IPS DF 6.9 (cell line): Measurements from ENCODE around the gene MRPL11.

Source experiments
- DNase-seq: peaks from one replicate; pipeline ENCODE4 v3.0.0-alpha.2; 2013; ENCODE audit warnings: low read depth, low spot score
- H3K27ac ChIP-seq: one replicate; pipeline ENCODE4 v1.5.1; 2013; ENCODE audit warnings: low read length, control low read depth
- H3K27me3 ChIP-seq: 2 replicates; pipeline ENCODE4 v1.6.1; 2013; ENCODE audit warnings: mild to moderate bottlenecking, low read length; ENCODE audit not compliant: control insufficient read depth, insufficient read depth
- H3K36me3 ChIP-seq: 2 replicates; pipeline ENCODE4 v1.6.1; 2013; ENCODE audit warnings: low read length; ENCODE audit not compliant: control insufficient read depth, insufficient read depth
- H3K4me1 ChIP-seq: 2 replicates; pipeline ENCODE4 v1.6.1; 2013; ENCODE audit warnings: low read length; ENCODE audit not compliant: control insufficient read depth, insufficient read depth
- H3K4me3 ChIP-seq: 2 replicates; pipeline ENCODE4 v1.5.1; 2013; ENCODE audit warnings: mild to moderate bottlenecking, low read length
- H3K9me3 ChIP-seq: 2 replicates; pipeline ENCODE4 v1.6.1; 2013; ENCODE audit warnings: low read length, inconsistent platforms; ENCODE audit not compliant: control insufficient read depth, insufficient read depth
- WGBS: extraction: QIAGEN DNeasy Blood & Tissue Kit; methylation state at CpG from one replicate; pipeline ENCODE4 v1.1.7; 2013; ENCODE audit warnings: mixed read lengths, missing lambda C conversion rate; ENCODE audit not compliant: insufficient read length, insufficient coverage; 5-methylcytosine and 5-hydroxymethylcytosine counted together

The MRPL11 gene

DNA sequence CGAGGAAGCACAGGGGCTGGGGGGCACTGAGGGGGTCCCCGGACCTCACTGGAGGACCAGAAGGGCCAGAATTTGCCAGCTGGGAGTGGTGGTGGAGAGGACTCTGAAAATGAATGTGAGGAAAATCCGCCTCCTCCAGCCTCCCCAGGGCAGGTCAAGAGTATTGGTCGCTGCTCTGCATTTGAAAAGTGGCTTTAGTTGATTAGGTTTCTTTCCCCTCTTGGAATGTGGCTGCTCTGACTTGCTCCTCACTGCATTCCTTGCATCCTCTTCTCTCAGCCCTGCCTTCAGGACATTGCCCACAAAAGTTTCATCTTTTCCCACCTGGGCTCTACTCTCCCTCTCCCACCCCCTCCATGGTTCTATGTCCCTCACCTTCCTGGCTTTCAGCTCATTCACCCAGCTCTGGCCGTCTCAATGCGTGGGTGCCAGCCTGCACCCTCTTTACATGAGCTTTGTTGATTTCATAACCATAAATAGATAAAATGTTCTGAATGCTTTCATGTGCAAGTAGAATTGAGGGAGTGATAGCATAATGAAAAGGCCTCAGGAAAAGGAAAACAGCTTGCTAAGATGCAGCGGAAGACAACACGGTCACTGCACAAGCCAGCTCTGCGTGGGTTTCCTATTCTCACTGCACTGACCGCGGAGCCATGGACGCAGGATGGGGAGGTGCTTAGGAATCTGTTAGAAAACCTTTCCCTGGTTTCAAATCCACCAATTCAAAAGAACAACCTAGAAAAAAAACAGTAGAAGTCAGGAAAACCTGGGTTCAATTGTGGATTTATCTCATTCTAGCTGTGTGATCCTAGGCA lies 24.3 kb downstream of the MRPL11 start:
- Histone ChIP-seq H3K36me3 (no peaks in the 10 kb centered on the region), H3K4me1 (peaks cover 23% of the 10 kb centered on the region), H3K27ac (peak overlapping the region; percentile 39), H3K9me3 (no peaks in the 10 kb centered on the region), H3K27me3 (peaks cover 4% of the 10 kb centered on the region; the same call in 1 of the 2 replicates), H3K4me3 (no peak overlapping the region)
- no CpG with 5 or more reads among the region's 12 CpGs for WGBS
- no peak for DNase-seq

DNA sequence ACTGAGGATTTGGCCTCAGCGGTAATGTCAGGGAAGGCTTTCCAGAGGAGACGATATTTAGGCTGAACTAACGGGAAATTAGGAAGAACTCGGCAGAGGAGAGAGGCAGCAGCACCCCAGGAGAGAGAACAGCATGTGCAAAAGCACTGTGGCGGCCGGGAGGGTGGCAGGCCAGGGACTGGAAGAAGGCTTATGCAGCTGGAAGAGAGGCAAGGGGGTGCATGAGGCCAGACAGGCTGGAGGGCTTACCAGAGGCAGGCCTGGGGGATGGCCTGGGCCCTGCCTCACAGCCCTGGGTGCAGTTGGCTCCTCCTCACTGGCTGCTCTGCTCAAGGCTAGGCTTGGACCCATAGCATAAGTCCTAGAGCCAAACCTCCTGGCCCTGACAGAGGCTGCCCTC lies 25.5 kb downstream of the MRPL11 start:
- no peak overlapping the region for H3K27ac ChIP-seq
- no peaks in the 10 kb centered on the region for H3K27me3 ChIP-seq
- no peak for DNase-seq
- WGBS: no CpG with 5 or more reads among the region's 6 CpGs
- no peak overlapping the region for H3K4me3 ChIP-seq
- peaks cover 19% of the 10 kb centered on the region for H3K4me1 ChIP-seq
- no peaks in the 10 kb centered on the region for H3K36me3 ChIP-seq
- H3K9me3 ChIP-seq: no peaks in the 10 kb centered on the region

DNA sequence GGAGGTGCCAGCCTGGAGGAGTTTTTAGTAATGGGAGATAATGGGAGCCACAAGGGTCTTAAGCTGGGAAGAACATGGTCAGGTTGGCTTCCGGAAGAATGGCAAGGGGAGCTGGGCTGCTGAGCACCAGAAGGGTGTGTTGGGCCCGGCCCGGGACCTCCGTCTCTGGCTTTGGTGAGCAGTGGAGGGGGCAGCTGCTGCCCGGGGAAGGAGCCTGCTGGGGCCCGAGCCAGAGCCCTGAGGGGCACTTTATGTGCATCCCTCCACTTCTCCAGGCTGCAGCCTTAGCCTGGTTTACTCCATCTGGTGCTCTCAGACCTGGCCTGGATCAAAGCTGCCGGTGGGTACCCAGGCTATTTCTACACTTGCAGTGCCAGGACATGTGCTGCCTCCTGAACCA lies 26.5 kb downstream of the MRPL11 start:
- WGBS: no CpG with 5 or more reads among the region's 7 CpGs
- DNase-seq: no peak
- Histone ChIP-seq H3K4me1 (peaks cover 16% of the 10 kb centered on the region), H3K36me3 (no peaks in the 10 kb centered on the region), H3K4me3 (no peak overlapping the region), H3K27ac (no peak overlapping the region), H3K9me3 (no peaks in the 10 kb centered on the region), H3K27me3 (no peaks in the 10 kb centered on the region)

DNA sequence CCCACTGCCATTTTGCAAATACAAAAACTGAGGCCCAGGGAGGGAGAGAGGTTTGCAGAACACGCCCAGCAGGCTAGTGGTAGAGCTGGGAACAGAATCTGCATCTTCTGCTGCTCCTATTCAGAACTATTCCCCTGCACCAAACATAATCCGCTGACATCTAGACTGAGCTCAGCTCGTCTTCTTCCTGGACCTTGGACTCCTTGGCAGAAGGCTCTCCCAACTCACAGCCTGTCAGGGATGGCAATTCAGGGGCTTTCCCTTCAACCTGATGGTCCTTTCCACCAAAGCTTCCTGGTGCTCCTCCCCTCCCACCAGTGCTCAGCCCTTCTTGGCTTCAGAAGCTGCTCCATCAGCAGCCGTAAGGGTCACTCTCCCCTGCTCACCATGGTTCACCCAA lies 27.3 kb downstream of the MRPL11 start:
- no peak overlapping the region for H3K27ac ChIP-seq
- H3K4me3 ChIP-seq: no peak overlapping the region
- no peak for DNase-seq
- WGBS: no CpG with 5 or more reads among the region's 4 CpGs
- H3K9me3 ChIP-seq: no peaks in the 10 kb centered on the region
- H3K27me3 ChIP-seq: no peaks in the 10 kb centered on the region
- H3K4me1 ChIP-seq: peaks cover 16% of the 10 kb centered on the region
- H3K36me3 ChIP-seq: no peaks in the 10 kb centered on the region

DNA sequence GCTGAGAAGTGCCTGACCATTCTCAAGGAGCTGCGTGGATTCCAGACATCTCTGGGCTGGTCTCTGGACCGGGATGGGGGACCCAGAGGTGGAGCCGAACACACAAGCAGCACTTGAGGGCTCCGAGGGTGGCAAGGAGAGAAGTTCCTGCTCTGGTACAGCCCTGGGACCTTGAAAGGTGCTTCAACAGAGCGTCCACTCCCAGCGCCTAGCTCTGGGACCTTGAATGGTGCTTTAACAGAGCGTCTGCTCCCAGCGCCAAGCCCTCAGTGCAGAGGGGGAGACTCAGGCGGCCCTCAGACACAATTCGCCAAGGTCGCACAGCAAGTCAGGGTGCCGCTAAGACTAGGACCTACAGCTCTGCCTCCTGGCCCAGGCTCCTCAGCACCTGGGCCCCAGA lies 28.5 kb downstream of the MRPL11 start:
- Histone ChIP-seq H3K4me3 (no peak overlapping the region), H3K27me3 (no peaks in the 10 kb centered on the region), H3K9me3 (no peaks in the 10 kb centered on the region), H3K36me3 (no peaks in the 10 kb centered on the region), H3K27ac (no peak overlapping the region), H3K4me1 (peaks cover 16% of the 10 kb centered on the region)
- DNase-seq: no peak
- no CpG with 5 or more reads among the region's 12 CpGs for WGBS

DNA sequence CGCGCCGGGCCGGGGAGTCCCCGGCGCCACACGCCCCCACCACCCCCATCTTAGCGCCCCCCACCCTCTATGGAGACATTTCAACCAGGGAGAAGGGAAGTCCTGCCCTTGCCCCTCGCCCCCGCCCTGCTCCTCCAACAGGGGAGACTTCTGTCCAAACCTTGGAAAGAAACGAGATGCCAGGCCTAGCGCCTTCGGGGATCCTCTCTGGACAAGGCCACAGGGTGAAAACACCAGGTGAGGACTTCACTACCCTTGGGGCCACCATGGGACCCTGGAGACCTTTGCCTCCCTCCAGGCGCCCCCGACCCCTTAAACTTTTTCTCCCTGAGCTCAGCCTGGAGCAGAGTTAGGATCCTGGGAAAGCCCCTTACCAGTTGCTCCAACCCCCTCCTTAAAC lies 29.4 kb downstream of the MRPL11 start:
- DNase-seq: no peak
- Histone ChIP-seq H3K36me3 (no peaks in the 10 kb centered on the region), H3K27ac (no peak overlapping the region), H3K27me3 (no peaks in the 10 kb centered on the region), H3K9me3 (no peaks in the 10 kb centered on the region), H3K4me1 (peaks cover 13% of the 10 kb centered on the region), H3K4me3 (peak overlapping the region; percentile 44; the same call in 1 of the 2 replicates)
- no CpG with 5 or more reads among the region's 15 CpGs for WGBS

DNA sequence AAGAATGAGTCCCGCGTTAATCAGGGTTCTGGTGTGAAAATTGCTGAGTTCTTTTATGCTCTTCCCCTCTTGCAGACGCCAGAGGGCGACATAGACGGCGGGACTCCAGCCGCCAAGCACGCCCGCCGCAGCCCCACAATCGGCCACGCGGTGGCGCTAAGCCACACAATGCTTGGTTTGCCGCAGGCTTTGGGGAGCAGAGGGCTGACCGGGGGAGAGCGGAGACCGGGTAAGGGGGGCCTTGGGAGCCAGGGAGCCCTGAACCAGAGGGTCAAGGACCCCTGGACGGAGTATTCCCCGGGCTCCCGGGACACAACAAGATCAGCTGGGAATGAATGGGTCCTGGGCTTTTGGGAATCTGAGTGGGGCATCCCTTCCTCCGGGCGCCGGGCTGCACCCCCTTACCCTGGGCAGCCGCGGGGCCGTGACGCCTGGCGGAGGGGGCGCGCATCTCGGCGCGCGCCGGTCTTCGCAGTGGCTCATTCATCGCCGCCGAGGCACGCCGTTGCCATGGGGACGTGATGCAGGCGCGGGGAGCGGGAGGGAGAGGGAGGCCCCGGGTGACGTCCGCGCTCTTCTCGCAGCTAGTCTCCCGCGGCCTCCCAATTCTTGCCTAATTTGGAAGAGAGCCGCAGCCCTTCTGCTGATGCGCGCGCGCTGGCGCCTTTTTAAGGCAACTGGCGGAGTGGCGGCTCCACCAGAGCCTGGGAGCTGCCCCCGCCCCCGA lies 30.0 kb downstream of the MRPL11 start:
- whole genome bisulfite sequencing: no CpG with 5 or more reads among the region's 63 CpGs
- peaks cover 10% of the 10 kb centered on the region for H3K4me1 ChIP-seq
- H3K9me3 ChIP-seq: no peaks in the 10 kb centered on the region
- H3K36me3 ChIP-seq: no peaks in the 10 kb centered on the region
- H3K27me3 ChIP-seq: no peaks in the 10 kb centered on the region
- no peak overlapping the region for H3K27ac ChIP-seq
- peak overlapping the region; percentile 44; the same call in 1 of the 2 replicates for H3K4me3 ChIP-seq
- peak; percentile 92 for DNase-seq

DNA sequence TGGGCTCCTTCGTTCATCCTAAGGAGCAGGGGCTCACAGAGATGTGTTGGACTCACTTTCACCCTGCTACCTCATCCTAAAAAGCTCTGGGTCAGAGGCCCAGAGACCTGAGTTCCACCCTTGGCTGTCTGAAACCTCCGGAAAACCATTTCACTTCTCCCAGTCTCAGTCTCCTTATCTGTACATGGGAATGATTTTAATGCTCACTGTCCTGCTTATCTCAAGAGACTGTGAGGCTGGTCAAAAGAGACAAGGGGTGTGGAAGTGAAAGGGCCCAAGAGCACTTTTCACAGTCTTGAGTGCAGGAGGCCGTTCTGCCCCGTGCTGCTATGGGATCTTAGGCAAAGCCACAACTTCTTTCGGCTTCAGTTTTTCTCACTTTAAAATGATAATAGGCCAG lies 31.0 kb downstream of the MRPL11 start:
- no peak overlapping the region for H3K27ac ChIP-seq
- H3K4me1 ChIP-seq: 0 out of 2 replicates have a peak, but pooled peaks cover 4% of the 10 kb centered on the region
- WGBS: no CpG with 5 or more reads among the region's 5 CpGs
- no peaks in the 10 kb centered on the region for H3K36me3 ChIP-seq
- no peak overlapping the region for H3K4me3 ChIP-seq
- no peaks in the 10 kb centered on the region for H3K9me3 ChIP-seq
- no peaks in the 10 kb centered on the region for H3K27me3 ChIP-seq
- no peak for DNase-seq

DNA sequence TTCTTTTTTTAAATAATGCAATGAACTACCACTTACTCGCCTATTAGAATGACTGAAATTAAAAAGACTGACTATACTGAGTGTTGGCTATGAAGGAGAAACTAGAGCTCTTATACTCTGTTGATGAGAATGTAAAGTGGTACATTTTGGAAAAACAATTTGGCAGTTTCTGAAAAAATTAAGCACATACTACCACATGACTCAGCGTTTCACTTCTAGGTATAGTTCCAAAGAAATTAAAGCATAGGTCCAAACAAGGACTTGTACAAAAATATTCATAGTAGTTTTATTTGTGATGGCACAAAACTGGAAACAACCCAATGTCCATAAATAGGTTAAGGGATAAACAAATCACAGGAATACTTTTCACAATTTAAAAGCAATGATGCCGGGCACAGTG lies 44.7 kb downstream of the MRPL11 start:
- Histone ChIP-seq H3K36me3 (no peaks in the 10 kb centered on the region), H3K27ac (no peak overlapping the region), H3K4me3 (no peak overlapping the region), H3K27me3 (no peaks in the 10 kb centered on the region), H3K9me3 (no peaks in the 10 kb centered on the region), H3K4me1 (no peaks in the 10 kb centered on the region)
- no peak for DNase-seq
- WGBS: no CpG with 5 or more reads among the region's 3 CpGs

DNA sequence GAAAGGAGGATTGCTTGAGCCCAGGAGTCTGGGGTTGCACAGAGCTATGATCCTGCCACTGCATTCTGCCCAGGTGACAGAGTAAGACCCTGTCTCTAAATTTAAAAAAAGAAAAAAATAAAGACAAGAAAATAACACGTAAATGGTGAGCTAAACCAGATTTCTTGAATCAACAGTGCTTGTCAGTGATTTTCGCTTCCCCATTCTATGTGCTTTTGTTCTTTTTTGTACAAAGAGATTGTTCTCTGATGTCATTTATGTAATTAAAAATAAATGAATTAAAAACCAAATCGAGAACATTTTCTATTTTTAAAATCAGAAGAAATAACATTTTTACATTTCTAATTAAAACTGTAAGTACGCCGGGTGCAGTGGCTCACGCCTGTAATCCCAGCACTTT lies 47.3 kb downstream of the MRPL11 start:
- no CpG with 5 or more reads among the region's 6 CpGs for WGBS
- no peak for DNase-seq
- no peaks in the 10 kb centered on the region for H3K36me3 ChIP-seq
- H3K27me3 ChIP-seq: no peaks in the 10 kb centered on the region
- no peaks in the 10 kb centered on the region for H3K9me3 ChIP-seq
- no peak overlapping the region for H3K27ac ChIP-seq
- H3K4me3 ChIP-seq: no peak overlapping the region
- H3K4me1 ChIP-seq: no peaks in the 10 kb centered on the region
